Glutamatergic neuron (in vitro differentiated cells): Measurements from ENCODE around the gene TNRC18. TPM values are rescaled to one million over a fixed set of nuclear protein-coding genes. Genes with fewer than 3 reads are reported as not detected.
"Not testable (repeated sequence)": the region's sequence is repeated elsewhere in the genome, so short reads cannot be mapped to it uniquely, and the experiment has no call there.

Experiments used
- DNase-seq: peaks from one replicate; pipeline ENCODE4 v3.0.0; 2022
- H3K27ac Mint-ChIP-seq: one replicate; pipeline ENCODE4 v1.8.0; 2020; ENCODE audit warnings: mild to moderate bottlenecking, mixed read lengths, inconsistent platforms; ENCODE audit not compliant: unreplicated experiment
- H3K27me3 Mint-ChIP-seq: one replicate; pipeline ENCODE4 v1.8.0; 2020; ENCODE audit warnings: mild to moderate bottlenecking, moderate library complexity, mixed read lengths, inconsistent platforms; ENCODE audit not compliant: unreplicated experiment
- H3K36me3 Mint-ChIP-seq: one replicate; pipeline ENCODE4 v1.8.0; 2020; ENCODE audit warnings: mild to moderate bottlenecking, mixed read lengths, inconsistent platforms; ENCODE audit not compliant: unreplicated experiment
- H3K4me1 Mint-ChIP-seq: one replicate; pipeline ENCODE4 v1.8.0; 2020; ENCODE audit warnings: mild to moderate bottlenecking, low read depth, mixed read lengths, inconsistent platforms; ENCODE audit not compliant: unreplicated experiment
- H3K4me3 Mint-ChIP-seq: one replicate; pipeline ENCODE4 v1.8.0; 2020; ENCODE audit warnings: mild to moderate bottlenecking, mixed read lengths, inconsistent platforms; ENCODE audit not compliant: unreplicated experiment
- H3K9me3 Mint-ChIP-seq: one replicate; pipeline ENCODE4 v1.8.0; 2020; ENCODE audit warnings: mild to moderate bottlenecking, moderate library complexity, mixed read lengths, inconsistent platforms; ENCODE audit not compliant: unreplicated experiment
- CTCF ChIP-seq: fragments of 200-600 bp; sonication (generic); IDR thresholded peaks from one replicate; pipeline ENCODE4 v1.5.0; 2021; ENCODE audit not compliant: partially characterized antibody, unreplicated experiment
- total RNA-seq: library from RNA; stranded (reverse); fragmentation: NEBNext Ultra II Directional; extraction: Animal tissue kit (Norgen Biotek cat#: 25700); gene quantifications from one replicate; pipeline ENCODE4 v1.2.1, GENCODE V29; 2021; ENCODE audit not compliant: unreplicated experiment

Gene TNRC18
- total RNA-seq, 1 donor from 2014 or later, result 54.6 TPM

- H3K4me3 Mint-ChIP-seq, H3K9me3 Mint-ChIP-seq, H3K27ac Mint-ChIP-seq, H3K36me3 Mint-ChIP-seq, H3K4me1 Mint-ChIP-seq, H3K27me3 Mint-ChIP-seq: not testable (repeated sequence)
- DNase-seq, result peak; percentile 73
- TF ChIP-seq CTCF, result peak; percentile 80
Measured at GRCh38 chr7:5365976-5366625, 57.5 kb downstream of the TNRC18 start.

DNA sequence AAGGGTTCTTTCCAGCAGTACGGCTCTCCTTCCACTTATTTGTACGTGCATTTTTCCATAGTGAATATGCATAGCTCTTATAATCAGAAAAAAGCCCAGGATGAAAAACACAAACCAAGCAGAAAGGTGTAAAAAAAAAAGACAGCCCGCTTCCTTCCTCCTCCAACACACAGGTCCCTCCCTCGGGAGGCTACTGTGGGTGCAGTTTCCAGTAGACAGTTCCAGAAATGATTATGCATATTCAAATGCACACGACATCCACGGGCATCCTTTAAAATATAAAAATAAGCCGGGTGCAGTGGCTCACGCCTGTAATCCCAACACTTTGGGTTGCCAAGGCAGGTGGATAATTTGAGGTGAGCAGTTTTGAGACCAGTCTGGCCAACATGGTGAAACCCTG, 59.9 kb downstream of the TNRC18 start:
- Mint-ChIP-seq H3K4me3 (no peak overlapping the region), H3K9me3 (peaks cover 7% of the 10 kb centered on the region), H3K36me3 (no peaks in the 10 kb centered on the region), H3K27ac (no peak overlapping the region), H3K4me1 (peaks cover 2% of the 10 kb centered on the region), H3K27me3 (no peaks in the 10 kb centered on the region)
- no peak for DNase-seq
- TF ChIP-seq CTCF, result no peak

DNA sequence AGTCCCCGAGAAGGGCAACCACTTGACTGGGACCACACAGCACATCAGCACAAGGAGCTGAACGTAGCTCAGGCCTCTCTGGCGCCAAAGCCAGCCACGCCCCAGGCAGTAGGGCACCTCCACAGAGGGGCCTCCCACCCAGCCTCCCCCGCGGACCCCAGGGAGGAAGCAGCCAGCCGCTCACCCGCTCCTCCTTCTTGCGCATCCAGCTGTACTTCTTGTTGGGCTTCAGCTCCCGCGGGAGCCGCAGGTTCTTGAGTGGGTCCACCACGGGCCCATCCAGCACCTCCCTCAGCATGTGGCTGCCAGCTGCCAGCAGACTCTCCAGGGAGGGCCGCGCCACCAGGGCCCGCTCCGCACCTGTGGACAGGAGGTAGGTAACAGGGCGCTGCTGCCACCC, 61.2 kb downstream of the TNRC18 start:
- Mint-ChIP-seq H3K27ac (no peak overlapping the region), H3K27me3 (no peaks in the 10 kb centered on the region), H3K36me3 (no peaks in the 10 kb centered on the region), H3K9me3 (peaks cover 6% of the 10 kb centered on the region), H3K4me3 (no peak overlapping the region), H3K4me1 (peaks cover 2% of the 10 kb centered on the region)
- no peak for DNase-seq
- no peak for TF ChIP-seq CTCF

GRCh38 chr7:5361446-5362127, 62.0 kb downstream of the TNRC18 start:
- H3K27ac Mint-ChIP-seq, result no peak overlapping the region
- no peak for TF ChIP-seq CTCF

DNA sequence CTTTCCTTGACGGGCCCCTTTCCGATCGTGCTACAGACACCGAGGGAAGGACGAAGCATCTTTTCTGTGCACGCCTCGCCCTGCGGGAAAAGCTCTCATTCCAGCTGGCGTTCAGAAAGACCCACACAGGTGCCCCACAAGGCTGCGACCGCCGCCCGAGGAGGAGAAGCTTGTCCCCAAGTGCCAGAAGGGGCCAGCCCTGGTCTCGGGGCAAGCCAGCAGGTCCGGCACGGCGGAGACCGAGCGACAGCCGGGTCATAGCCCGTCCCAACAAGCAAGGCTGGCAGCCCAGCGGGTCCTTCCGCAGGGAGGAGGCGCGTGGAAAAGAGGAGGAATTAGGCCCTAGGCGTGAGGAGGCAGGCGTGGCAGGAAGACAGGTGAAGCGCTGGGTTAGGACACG, 62.7 kb downstream of the TNRC18 start:
- Mint-ChIP-seq H3K4me3 (no peak overlapping the region), H3K4me1 (peaks cover 1% of the 10 kb centered on the region), H3K9me3 (peaks cover 6% of the 10 kb centered on the region), H3K27me3 (no peaks in the 10 kb centered on the region), H3K36me3 (no peaks in the 10 kb centered on the region), H3K27ac (no peak overlapping the region)
- no peak for TF ChIP-seq CTCF
- DNase-seq, result no peak

More at GRCh38 chr7:5361446-5362127, 62.0 kb downstream of the TNRC18 start:
- DNase-seq, result no peak
- Mint-ChIP-seq H3K27me3 (no peaks in the 10 kb centered on the region), H3K9me3 (peaks cover 6% of the 10 kb centered on the region), H3K4me1 (peaks cover 2% of the 10 kb centered on the region), H3K36me3 (no peaks in the 10 kb centered on the region), H3K4me3 (no peak overlapping the region)
